ENCODE measurements around the gene FAM3B. TPM values are rescaled to one million over a fixed set of nuclear protein-coding genes. Genes with fewer than 3 reads are reported as not detected.

Gene FAM3B
- total and polyA plus RNA-seq, 2 experiments from 2014 or later: 2.5 to 3.6 TPM

DNA sequence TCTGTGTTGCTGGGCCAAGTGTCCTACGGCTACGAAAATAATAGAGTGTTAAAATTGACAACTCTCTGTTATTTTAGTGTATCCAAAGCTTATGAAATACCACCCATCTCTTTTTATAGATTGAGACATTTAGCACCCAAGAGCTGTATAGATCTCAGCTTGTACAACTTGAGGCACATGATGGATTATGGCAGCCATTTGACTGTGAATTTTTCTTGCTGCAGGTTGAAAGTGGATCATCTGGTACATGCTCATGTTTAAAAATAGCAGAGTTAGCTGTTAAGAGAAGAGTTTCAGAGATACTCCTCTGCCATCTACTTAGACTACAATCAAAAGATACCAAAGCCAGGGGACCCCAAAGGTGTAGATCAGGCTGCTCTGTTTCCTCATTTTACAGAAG is 49.3 kb upstream of the FAM3B start (continued):
- TF ChIP-seq, protein P1, sequence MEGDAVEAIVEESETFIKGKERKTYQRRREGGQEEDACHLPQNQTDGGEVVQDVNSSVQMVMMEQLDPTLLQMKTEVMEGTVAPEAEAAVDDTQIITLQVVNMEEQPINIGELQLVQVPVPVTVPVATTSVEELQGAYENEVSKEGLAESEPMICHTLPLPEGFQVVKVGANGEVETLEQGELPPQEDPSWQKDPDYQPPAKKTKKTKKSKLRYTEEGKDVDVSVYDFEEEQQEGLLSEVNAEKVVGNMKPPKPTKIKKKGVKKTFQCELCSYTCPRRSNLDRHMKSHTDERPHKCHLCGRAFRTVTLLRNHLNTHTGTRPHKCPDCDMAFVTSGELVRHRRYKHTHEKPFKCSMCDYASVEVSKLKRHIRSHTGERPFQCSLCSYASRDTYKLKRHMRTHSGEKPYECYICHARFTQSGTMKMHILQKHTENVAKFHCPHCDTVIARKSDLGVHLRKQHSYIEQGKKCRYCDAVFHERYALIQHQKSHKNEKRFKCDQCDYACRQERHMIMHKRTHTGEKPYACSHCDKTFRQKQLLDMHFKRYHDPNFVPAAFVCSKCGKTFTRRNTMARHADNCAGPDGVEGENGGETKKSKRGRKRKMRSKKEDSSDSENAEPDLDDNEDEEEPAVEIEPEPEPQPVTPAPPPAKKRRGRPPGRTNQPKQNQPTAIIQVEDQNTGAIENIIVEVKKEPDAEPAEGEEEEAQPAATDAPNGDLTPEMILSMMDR (conservative IDR thresholded peaks at IDR 0.05; ENCODE audit: low read depth in 2 of 2): no peak
- TF ChIP-seq, protein P2, sequence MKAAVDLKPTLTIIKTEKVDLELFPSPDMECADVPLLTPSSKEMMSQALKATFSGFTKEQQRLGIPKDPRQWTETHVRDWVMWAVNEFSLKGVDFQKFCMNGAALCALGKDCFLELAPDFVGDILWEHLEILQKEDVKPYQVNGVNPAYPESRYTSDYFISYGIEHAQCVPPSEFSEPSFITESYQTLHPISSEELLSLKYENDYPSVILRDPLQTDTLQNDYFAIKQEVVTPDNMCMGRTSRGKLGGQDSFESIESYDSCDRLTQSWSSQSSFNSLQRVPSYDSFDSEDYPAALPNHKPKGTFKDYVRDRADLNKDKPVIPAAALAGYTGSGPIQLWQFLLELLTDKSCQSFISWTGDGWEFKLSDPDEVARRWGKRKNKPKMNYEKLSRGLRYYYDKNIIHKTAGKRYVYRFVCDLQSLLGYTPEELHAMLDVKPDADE (IDR thresholded peaks at IDR 0.05): no peak
- TF ChIP-seq ZNF331 (CRISPR knock-in tag; IDR thresholded peaks at IDR 0.05; ENCODE audit: low read depth): no peak
- no peak for TF ChIP-seq ZNF114 (CRISPR knock-in tag; IDR thresholded peaks at IDR 0.05)
- no peak for TF ChIP-seq CREB1 (CRISPR knock-in tag; IDR thresholded peaks at IDR 0.05; ENCODE audit: low read depth)

DNA sequence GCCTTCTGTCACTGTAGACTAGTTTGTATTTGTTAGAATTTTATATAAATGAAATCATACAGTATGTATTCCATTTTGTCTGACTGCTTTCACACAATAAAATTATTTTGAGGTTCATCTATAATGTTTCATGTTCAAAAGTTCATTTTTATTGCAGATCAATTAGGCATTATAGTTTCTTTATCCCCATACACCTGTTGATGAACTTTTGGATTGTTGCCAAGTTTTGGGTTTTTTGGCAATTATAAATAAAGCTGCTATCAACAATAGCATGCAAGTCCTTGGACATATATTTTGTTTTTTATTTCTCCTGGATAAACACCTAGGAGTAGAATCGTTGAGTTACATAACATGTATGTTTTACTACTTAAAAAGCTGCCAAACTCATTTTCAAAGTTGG is 47.1 kb upstream of the FAM3B start:
- H4K20me1 ChIP-seq (replicated peaks; ENCODE audit: insufficient read depth): no peaks in the 10 kb centered on the region
- H3K27ac Mint-ChIP-seq: no peak overlapping the region
- TF ChIP-seq, protein P1 (conservative IDR thresholded peaks at IDR 0.05; ENCODE audit: low read depth in 2 of 2): no peak
- TF ChIP-seq EZH2 (IDR thresholded peaks at IDR 0.05; ENCODE audit: low read depth, unreplicated experiment): no peak
- TF ChIP-seq, protein P3, sequence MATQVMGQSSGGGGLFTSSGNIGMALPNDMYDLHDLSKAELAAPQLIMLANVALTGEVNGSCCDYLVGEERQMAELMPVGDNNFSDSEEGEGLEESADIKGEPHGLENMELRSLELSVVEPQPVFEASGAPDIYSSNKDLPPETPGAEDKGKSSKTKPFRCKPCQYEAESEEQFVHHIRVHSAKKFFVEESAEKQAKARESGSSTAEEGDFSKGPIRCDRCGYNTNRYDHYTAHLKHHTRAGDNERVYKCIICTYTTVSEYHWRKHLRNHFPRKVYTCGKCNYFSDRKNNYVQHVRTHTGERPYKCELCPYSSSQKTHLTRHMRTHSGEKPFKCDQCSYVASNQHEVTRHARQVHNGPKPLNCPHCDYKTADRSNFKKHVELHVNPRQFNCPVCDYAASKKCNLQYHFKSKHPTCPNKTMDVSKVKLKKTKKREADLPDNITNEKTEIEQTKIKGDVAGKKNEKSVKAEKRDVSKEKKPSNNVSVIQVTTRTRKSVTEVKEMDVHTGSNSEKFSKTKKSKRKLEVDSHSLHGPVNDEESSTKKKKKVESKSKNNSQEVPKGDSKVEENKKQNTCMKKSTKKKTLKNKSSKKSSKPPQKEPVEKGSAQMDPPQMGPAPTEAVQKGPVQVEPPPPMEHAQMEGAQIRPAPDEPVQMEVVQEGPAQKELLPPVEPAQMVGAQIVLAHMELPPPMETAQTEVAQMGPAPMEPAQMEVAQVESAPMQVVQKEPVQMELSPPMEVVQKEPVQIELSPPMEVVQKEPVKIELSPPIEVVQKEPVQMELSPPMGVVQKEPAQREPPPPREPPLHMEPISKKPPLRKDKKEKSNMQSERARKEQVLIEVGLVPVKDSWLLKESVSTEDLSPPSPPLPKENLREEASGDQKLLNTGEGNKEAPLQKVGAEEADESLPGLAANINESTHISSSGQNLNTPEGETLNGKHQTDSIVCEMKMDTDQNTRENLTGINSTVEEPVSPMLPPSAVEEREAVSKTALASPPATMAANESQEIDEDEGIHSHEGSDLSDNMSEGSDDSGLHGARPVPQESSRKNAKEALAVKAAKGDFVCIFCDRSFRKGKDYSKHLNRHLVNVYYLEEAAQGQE (IDR thresholded peaks at IDR 0.05; ENCODE audit: unreplicated experiment): no peak
- no peak for TF ChIP-seq EZH2phosphoT487 (IDR thresholded peaks at IDR 0.05; ENCODE audit: unreplicated experiment)
- TF ChIP-seq ZNF114 (CRISPR knock-in tag; IDR thresholded peaks at IDR 0.05): no peak
- TF ChIP-seq CREB1 (CRISPR knock-in tag; IDR thresholded peaks at IDR 0.05; ENCODE audit: low read depth): no peak
- no peak for TF ChIP-seq JUNB (IDR thresholded peaks at IDR 0.05; ENCODE audit: unreplicated experiment)
- no peak for TF ChIP-seq NANOG (IDR thresholded peaks at IDR 0.05; ENCODE audit: borderline replicate concordance)
- no peak for TF ChIP-seq POLR2AphosphoS5 (IDR thresholded peaks at IDR 0.05; ENCODE audit: low read depth)
- no peak for TF ChIP-seq STAT1 (IDR thresholded peaks at IDR 0.05; ENCODE audit: unreplicated experiment)

More for the DNA sequence above, 47.1 kb upstream of the FAM3B start:
- no peak for ATAC-seq
- H3K4me3 ChIP-seq: no peak overlapping the region
- no peak overlapping the region for H3K4me2 ChIP-seq
- no peaks in the 10 kb centered on the region for H3F3A ChIP-seq (replicated peaks; ENCODE audit: low read depth)
- H3K36me3 ChIP-seq (ENCODE audit: insufficient read depth): peaks cover 6% of the 10 kb centered on the region; the same call in 1 of the 2 replicates
- Mint-ChIP-seq H3K36me3 (ENCODE audit: low read depth) (peaks cover 32% of the 10 kb centered on the region), H3K27me3 (ENCODE audit: insufficient read depth, low read depth, poor library complexity) (no peaks in the 10 kb centered on the region), H3K4me3 (no peak overlapping the region), H3K4me1 (peaks cover 7% of the 10 kb centered on the region; the same call in 2 of the 3 replicates), H3K9me3 (peaks cover 28% of the 10 kb centered on the region)
- H3K27me3 ChIP-seq (ENCODE audit: insufficient read depth): no peaks in the 10 kb centered on the region
- H3K9me2 ChIP-seq (ENCODE audit: insufficient read depth): no peaks in the 10 kb centered on the region
- no peaks in the 10 kb centered on the region for H3K4me1 ChIP-seq (ENCODE audit: insufficient read depth)
- DNase-seq (ENCODE audit: low spot score): no peak
- no peaks in the 10 kb centered on the region for H3K79me2 ChIP-seq (replicated peaks; ENCODE audit: insufficient read depth)
- H3K27ac ChIP-seq (ENCODE audit: low read depth): no peak overlapping the region
- no peak overlapping the region for H2AFZ ChIP-seq

Data from GM23338 (cell line).